Left ventricle myocardium superior (tissue), 1 donor: ENCODE measurements around the gene FLAD1. TPM values are rescaled to one million over a fixed set of nuclear protein-coding genes. Genes with fewer than 3 reads are reported as not detected.

ENCODE experiments used
- ATAC-seq: fragments of 200-7000 bp; cut with Tn5 transposase; one replicate; pipeline ENCODE4 v1.9.1; 2020; ENCODE audit warnings: mild to moderate bottlenecking, moderate library complexity
- DNase-seq: peaks from one replicate; pipeline ENCODE4 v3.0.0-alpha.2; 2020
- intact Hi-C: fragments of 100-400 bp; cut with micrococcal nuclease; formaldehyde crosslinking; loops from one replicate; pipeline ENCODE4 v1.11.0; 2022
- total RNA-seq: library from RNA; stranded (reverse); fragmentation: NEBNext Ultra II Directional; extraction: Animal tissue kit (Norgen Biotek cat#: 25700); gene quantifications from one replicate; pipeline ENCODE4 v1.2.1, GENCODE V29; 2021
- donor health status: DM: no; HTN: yes; CAD: no; lungs with severe emphysema.

FLAD1 gene
- total RNA-seq, 1 donor from 2014 or later = 31.4 TPM

DNA sequence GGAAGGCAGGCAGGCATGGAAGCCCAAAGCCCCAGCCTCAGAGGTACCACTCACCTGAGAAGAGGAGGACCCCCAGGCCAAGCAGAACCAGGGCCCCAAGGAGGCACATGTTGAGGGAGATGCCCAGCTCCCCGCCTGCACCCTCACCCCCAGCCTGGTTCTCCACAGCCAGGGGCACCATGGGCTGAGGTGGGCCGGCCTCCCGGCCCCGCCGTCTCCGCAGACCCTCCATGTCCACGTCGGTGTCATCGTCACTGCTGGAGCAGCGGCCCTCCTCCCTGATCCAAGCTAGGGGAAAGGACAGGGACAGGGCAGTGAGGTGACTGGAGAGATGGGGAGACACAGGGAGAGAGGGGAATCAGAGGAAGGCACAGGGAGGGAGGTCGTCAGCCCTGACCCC lies 35.1 kb upstream of the FLAD1 start:
- ATAC-seq (no peak), DNase-seq (peak; percentile 30)
- intact Hi-C loops = no loop called here

DNA sequence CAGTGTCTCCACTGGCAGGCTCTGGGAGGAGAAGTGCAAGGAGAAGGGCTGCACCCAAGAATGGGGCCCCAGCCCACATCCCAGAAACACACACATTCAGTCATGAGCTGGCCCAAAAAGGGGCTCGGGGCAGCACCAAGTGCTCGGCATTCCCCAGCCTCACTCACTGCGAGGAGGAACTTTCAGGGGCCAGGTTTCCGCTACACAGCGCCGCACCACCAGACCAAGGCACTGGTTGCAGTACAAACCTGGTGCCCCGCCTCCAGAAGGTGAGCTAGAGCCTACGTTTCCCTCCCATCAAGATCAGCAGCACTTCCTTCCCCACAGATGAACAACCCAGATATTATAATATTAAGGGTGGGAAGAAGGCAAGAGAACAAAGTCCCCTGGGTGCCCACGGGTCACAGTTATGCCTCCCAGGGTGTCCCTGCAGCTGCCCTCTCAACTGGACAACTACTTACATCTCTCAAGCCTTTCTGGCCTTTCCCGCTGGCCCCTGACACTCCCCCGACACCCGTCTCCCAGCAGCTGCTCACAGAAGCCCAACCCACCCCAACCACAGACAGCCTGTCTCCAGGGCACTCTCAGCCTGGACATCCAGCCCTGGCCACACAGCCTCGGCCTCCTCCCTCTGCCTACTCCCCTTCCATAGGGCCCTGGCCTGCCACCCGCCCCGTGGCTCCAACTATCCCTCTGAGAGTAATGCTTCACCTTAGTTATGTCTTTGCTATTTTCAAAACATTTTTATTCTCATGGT lies 31.1 kb upstream of the FLAD1 start:
- DNase-seq (no peak), ATAC-seq (no peak)
- intact Hi-C loops = no loop called here

DNA sequence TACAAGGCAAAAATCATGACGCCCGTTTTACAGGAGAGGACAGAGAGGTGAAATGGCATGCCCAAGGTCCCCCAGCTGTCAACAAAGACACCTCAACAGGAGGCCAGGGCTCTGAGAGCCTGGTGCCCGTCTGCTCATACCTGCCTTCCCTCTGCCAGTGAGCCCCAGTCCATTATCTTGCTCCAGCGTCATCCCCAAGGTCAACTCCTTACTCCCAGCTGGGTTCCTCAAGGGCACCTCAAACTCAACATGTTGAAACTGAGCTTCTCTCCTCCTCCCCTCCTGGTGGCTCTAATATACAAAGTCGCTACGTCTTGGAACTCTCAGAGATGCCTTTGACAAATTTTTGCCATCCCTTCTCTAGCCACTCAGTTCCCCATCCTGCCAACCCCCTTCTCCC lies 30.5 kb upstream of the FLAD1 start:
- ATAC-seq (no peak), DNase-seq (no peak)
- intact Hi-C loops = no loop called here

DNA sequence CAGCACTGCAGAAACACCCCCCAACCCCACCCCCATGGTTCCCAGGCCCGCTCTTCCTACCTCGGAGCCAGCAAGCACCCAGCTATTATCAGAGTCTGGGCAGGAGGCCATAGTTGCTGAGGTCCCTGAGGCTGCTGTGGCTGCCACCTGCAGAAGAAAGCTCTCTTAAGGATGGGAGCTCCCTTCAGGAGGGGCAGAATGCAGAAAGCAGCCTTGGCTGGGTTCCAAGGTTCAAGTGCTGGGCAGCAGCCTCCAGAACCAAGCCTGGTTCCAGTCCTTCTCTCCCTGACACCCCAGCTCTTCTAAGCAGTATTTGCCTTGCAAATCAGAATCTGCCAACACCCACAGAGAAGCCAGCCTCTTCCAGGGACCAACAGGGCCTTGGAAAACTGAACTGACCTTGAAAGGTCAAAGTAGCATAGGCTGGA lies 29.5 kb upstream of the FLAD1 start:
- no peak for DNase-seq
- no peak for ATAC-seq
- intact Hi-C loops = no loop called here

DNA sequence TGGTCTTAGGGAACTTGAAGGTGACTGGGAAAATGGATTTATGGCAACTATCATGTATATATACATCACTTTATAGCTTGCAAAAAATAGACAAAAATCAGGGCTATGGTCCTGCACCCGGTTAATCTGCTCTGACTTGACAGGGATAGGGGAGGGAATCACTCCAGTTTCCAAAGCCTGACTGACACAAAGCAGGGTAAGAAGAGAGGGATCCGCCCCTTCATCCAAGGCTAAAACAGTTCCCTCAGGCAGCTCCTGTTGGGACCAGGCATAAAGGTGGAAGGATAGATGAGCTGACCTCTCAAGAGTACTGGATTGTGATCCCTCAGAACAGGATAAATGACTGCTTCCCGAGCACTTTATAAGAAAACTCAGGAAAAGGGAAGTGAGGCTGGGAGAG lies 28.6 kb upstream of the FLAD1 start:
- intact Hi-C loops = no loop called here
- DNase-seq (no peak), ATAC-seq (no peak)

DNA sequence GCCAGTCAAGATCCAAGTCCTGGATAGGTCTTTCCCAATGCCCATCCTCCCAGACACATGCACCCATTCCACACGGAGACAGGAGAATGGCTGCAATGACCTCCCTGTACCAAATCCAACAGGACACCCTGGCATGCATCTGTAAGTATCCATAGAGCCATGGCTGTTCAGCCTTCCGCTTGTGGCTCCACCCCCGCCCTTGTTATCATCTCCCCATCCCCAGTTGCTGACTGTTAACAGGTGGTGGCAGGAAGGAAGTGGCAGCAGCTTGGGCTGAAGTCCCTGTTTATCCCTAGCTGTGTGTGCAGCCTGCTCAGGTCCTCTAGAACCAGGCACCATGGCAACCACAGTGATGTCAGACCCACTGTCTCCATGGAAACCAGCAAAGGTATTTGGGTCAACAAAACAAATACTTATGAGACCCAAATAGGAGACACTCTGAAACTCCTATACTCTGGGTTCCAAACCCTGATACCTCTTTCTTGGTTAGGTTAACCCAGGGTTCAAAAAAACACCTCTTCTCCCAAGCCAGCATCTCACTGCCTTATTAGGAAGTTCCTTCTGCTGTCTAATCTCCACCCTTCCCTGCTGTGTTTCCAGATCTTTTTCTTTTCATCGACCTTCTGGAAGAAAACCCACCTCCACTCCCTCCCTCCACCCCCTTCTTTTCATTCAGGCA lies 28.0 kb upstream of the FLAD1 start:
- ATAC-seq (no peak), DNase-seq (peak; percentile 36)
- intact Hi-C loops = no loop called here

DNA sequence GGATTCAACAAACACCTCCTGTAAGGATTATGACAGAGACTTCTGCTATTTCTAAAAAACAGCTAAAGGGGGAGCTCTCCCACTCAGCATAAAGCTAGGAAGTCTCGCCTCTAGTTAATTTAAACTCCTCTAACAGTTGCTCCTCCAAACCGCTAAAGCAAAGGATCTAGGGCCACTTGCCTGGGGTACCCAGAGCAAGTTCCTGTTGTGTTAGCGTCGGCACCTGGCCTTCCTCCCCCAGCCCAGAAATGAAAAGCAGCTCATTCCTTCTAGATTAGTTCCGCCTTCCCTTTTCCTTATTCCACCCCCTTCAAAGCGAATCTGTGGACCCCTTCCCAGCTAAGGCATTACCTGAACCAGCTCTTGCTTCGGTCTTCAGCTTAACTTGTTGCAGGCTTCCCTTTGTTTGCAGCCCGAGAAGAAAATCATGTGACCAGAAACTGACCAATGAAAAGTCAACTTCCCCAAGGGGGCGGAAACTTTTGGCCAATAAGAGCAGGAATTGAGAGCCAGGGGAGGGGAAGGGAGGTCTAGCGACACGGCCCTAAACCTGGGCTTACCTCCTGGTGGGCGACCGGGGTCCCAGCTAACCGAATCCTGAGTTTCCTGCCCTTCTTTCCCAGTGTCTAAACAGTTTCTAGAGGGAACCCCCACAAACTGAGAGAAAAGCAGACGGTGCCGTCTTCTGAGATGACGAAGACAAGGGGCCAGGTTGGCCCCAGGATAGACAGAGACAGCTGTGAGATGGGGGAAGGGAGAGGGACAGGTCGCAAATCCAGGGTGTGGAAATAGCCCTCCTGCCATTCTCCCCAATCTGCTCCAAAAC lies 27.2 kb upstream of the FLAD1 start, which contains the start of gene PBXIP1:
Gene PBXIP1, minus strand, starts transcription at position 382 of the 826 bp plus-strand sequence. CDS start 2,378 bp downstream, outside the sequence.
- intact Hi-C loops = no loop called here
- DNase-seq = peak; percentile 51
- ATAC-seq = peak; percentile 87

DNA sequence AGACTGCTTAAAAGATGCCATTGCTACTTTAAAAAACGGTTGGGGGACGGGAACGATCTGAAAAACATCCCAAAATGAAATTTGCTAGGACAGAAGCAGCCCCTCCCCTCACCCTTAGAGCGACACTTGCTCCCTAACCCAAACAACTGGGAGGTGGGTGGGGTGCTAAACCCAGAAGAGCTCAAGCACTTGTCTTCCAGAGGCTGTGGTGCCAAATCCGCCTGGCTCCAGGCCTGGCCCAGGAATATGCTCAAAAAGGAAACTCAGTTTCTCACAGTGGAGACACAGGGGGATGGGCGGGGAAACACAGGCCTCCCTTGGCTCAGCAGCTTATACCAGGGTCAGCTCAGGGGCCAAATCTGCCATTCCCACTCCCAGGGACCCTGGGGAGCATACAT lies 26.6 kb upstream of the FLAD1 start:
- peak; percentile 65 for DNase-seq
- intact Hi-C loops = no loop called here

DNA sequence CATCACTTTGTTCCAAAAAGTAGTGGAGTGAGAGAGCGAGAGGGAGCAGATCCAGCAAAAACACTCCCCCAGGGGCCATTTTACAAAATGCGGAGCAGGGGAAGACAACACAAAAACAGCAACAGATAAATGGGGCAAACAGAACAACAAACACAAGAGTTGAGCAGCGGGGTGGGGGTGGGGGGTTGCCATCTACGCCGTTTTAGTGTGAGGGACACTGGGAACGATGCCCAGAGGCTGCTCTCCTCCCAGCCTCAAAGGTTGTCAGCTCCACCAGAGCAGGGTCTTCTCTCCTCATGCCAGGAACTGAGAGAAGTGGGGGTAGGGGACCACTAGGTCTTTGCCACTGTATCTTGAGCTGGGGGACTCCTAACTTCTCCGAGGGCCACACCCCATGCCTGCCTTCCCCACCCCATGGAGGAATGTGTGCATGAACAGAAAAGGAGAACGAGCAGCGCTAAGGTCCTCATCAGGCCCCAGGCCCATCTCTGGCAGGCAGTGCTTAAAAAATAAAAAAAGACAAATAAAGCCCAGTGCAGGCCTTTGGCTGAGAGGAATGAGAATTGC lies 26.0 kb upstream of the FLAD1 start:
- DNase-seq = no peak
- intact Hi-C loops = no loop called here

More for the DNA sequence above, 26.6 kb upstream of the FLAD1 start:
- peak; percentile 35 for ATAC-seq

DNA sequence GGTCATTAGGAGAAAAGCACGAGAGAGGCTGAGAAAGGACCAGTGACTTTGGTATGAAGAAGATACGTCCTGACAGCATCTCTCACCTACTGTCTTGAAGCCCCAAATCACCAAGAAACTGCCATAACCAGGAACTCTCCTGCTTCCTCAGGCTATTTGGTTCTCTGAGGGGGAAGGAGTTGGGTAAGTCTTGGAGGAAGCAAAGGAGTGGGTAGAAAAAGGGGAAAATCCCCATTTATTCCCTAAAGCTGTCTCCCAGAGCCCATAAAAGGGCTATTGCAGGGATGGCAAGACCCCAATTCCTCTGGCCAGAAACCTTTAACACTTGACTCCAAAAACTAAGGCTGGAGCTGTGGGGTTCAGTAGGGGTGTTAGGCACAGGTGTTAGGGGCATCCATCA lies 25.1 kb upstream of the FLAD1 start:
- DNase-seq (no peak), ATAC-seq (no peak)
- intact Hi-C loops = no loop called here

More for the DNA sequence above, 26.0 kb upstream of the FLAD1 start:
- no peak for ATAC-seq

DNA sequence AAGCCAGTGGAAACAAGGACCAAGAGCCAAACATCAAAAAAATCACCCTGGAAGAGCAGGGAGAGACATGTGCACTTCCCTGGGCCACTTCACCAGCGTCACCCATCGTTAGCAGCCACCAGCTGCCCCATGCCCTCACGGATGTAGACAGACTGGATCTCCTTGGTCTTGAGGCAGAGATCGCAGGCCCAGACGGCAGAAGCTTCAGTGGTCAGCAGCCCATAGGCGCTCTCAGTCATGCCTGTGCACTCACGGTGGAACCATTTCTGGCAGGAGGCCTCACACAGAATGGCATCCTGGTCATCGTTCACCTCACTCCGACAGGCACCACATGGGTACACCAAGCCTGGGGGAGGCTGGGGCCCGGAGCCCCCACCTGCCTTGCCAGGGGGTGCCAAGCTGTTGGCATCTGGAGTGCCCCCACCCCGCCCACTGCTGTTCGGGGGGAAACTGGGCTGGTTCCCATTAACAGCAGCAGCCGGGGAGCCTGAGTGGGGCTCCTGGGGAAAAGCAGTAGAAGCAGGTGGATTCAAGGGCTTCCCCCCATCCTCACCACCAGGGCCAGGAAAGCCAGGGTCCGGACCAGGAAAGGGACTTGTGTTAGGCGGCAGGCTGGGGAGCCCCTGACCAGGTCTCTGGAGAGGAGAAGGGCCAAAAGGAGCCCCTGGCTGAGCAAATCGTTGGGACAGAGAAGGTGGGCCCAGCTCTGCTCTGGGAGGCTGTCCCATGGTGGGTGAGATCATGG lies 24.3 kb upstream of the FLAD1 start:
- no peak for ATAC-seq

DNA sequence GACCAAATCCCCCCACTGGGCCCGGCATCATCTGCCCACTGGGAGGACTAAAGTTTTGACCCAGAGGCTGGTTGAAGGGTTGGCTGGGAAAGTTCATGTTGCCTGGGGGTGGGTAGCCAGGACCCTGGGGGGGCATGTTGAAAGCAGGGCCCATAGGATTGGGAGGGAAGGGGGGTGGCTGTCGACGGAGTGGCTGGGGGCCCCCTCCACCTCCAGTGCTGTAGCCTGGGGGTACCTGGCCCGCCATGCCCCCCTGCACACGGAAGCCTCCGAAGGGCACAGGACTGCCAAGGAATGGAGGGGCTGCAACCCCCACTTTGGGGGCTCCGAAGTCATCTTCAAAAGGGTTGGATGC lies 23.7 kb upstream of the FLAD1 start:
- DNase-seq (no peak), ATAC-seq (no peak)
- intact Hi-C loops = no loop called here

More for the DNA sequence above, 24.3 kb upstream of the FLAD1 start:
- no peak for DNase-seq
- intact Hi-C loops = no loop called here

DNA sequence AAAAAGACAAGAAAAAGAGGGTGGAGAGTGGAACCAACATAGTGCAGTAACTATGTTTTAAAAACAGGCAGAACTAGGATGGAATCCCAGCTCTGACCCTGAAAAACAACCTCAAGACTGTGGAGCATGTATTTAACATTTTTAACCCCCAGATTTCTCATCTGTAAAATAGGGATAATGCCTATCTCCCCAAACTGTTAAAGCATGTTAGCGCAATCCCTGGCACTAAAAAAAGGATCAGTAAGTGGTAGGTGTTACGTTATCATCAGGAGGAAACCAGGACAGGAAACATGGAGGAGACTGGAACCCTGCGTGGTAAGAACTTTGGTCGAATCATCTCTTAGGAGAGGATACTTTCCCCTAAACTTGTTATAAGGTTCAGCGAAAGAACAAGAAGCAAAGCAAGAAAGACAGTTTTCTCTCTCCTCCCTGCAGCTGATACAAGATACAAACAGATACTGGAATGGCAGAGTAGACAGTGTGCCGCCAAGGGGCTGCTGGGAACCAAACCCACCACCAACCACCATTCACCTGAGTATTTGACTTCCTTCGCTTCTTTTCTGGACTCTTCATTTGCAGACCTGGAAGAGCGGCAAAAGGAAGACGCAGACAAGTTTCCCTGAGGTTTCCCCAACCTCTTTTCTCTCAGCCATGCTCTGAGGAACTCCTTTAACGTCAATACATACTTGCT lies 22.6 kb upstream of the FLAD1 start:
- ATAC-seq = no peak
- intact Hi-C loops = no loop called here
- no peak for DNase-seq

DNA sequence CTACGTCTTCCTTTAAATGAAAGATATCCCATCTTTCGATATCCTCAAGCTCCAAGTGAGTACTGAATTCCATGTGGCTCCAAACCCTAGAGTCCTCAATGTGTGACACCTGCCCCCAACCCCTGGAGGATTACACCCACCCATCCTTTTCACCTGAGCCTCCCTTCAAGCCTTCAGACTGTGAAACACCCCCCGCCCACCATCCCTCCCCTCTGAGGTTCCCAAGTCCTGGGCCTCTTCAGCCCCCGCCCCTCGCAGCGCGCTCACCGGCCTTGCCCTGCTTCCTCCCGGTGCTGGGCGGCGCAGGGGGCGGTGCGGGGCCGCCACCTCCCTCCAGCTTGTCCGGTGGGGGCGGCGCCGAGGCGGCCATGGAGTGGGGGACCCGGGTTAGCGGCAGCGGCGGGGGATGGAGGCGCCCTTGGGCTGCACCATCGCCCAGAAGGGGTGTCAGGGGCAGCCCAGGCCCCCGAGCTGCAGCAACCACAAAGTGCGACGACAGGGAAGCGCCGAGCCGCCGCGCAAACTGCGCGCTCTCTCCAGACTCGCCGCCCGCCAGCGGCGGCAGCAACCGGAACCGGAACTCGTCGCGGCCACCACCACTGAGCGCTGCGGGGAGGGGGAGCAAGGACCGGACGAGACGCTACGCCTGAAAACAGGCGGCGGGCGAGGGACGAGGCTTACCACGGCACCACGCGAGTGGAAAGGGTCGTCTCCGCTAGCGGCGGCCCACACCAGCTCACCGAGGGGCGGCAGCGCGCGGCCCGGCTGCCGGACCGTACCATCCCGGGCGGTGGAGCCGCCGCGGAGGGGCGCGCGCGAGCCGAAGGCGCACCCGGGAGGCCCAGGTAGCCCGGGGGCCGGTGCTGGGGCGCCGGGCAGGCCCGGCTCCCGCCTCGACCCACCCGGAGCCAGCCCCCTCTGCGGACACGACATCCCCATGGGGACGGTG lies 21.7 kb upstream of the FLAD1 start, which contains the start of gene PYGO2:
Gene PYGO2, minus strand, starts transcription at position 576 of the 949 bp plus-strand sequence. Its CDS starts 206 bp downstream, at position 370.
- peak; percentile 89 for DNase-seq
- intact Hi-C loops = no loop called here
- ATAC-seq = peak; percentile 86

DNA sequence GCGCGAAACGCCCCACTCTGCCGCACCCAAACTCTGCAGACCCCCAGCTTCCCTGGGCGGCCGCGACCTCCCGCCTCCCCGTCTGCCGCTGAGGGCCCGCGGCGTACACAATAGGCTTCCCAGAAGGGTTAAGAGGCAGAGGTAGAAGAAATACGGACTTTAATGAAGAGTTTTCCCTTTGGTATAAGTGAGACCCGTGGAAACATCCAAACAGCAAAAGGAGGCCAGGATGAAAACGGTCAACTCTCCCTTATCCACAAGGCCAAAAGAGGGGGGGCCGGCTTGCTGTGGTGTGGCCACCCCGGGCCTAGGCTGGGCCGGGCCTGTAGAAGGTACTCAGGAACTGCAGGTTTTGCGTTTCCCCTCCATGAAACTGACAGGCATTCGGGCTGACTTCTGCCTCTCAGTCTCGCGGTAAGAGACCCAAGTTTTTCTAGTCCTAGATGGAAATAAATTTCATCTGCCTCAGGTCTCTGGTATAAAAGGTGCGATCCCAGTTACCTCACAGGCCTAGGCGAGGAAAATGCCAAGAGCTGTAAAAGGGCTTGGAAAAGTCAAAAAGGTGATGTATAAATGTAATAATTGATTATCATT lies 20.9 kb upstream of the FLAD1 start:
- peak; percentile 26 for ATAC-seq
- peak; percentile 62 for DNase-seq
- intact Hi-C loops = no loop called here

DNA sequence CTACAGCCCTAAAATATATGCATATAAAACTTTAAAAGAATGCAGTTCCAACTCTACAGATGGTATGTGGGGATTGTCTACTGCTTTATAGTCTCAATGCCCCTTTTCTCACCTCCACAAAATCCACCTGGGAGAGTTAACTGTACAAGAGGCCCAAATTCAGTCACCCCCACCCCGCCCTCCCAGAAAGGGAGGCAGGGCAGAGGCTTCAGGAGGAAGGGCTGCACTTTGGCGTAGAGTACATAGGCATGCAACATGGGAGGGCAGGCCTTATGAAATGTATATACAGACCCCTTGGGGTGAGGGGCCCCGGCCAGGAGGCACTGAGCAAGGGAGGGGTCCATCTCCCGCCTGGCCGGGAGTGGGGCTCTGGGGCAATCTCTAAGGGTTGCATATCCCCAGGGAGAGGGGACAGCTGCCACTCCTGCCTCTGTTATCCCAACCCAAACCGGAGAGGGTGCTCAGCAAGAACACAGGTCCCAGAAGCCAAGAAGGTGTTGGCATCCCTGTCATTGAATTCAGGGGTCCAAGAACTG lies 20.3 kb upstream of the FLAD1 start:
- DNase-seq (no peak), ATAC-seq (no peak)
- intact Hi-C loops = no loop called here
